ENCODE data around the gene TCF7L1.

TCF7L1 gene

GRCh38 chr2:85178980-85179411 lies 45.8 kb downstream of the TCF7L1 start:
- Mint-ChIP-seq H3K27me3 (no peaks in the 10 kb centered on the region), H3K36me3 (ENCODE audit: low read depth) (no peaks in the 10 kb centered on the region), H3K27ac (no peak overlapping the region), H3K4me3 (no peak overlapping the region), H3K4me1 (no peaks in the 10 kb centered on the region), H3K9me3 (no peaks in the 10 kb centered on the region)
- no peak for DNase-seq
- no peak for ATAC-seq

DNA sequence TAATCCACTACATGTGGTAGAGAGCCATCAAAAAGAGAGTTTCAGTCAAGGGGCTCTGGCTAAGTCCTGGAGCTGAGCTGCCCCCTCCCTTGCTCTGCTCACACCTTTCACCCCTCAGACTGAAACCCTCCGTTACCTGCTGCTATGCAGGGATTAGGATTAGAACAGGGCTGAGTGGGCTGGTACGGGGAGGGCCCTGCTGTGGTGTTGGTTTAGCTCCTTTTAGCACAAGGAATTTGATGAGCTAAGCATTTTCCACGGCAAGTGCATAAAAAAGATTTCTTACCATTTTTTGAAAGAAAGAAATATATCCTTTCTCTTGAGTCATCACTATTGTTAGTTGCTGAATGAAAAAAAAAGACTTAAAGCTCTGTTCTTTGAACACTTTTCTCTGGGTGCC lies 46.3 kb downstream of the TCF7L1 start:
- ATAC-seq = no peak

DNA sequence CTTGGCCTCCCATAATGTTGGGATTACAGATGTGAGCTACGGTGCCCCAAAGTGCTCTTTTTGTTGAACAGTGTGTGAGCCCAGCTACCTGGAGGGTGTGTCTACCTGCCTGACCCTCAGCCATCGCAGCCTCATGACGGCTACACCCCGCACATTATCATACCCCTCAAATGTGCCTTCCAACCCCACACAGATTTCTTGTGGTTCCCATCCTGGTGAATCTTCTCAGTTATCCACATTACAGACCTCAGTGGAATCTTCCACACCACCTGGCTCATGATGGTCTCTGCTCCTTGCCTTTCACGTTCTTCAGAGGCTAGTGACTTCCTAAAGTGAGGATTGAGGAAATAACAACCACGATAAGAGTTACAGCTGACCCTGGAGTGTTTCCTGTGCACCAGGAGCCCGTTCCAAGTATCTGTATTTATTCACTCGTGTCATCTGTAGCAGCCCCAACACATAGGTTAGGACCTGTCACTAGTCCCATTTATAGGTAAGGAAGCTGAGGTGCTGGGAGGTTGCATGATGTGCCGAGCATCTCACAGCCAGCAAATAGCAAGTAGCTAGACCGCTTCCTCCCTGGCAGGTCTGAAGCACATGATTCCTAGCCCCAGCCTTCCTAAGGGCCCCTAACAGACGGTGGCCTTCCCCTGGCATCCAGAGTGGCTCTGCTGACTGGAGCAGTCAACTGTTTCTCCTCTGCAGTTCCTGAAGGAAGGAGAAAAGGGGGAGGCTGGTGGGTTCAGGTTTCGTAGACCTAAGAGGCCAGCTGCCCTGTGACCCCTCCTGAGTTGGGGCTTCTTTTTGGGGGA lies 47.3 kb downstream of the TCF7L1 start:
- no peaks in the 10 kb centered on the region for H3K27me3 Mint-ChIP-seq
- H3K27ac Mint-ChIP-seq = no peak overlapping the region
- no peak for ATAC-seq
- H3K36me3 Mint-ChIP-seq (ENCODE audit: low read depth) = no peaks in the 10 kb centered on the region
- no peaks in the 10 kb centered on the region for H3K9me3 Mint-ChIP-seq
- no peaks in the 10 kb centered on the region for H3K4me1 Mint-ChIP-seq
- DNase-seq = no peak
- H3K4me3 Mint-ChIP-seq = no peak overlapping the region

More for the DNA sequence above, 46.3 kb downstream of the TCF7L1 start:
- no peaks in the 10 kb centered on the region for H3K36me3 Mint-ChIP-seq (ENCODE audit: low read depth)
- H3K27ac Mint-ChIP-seq = no peak overlapping the region
- no peaks in the 10 kb centered on the region for H3K27me3 Mint-ChIP-seq
- no peak overlapping the region for H3K4me3 Mint-ChIP-seq
- H3K4me1 Mint-ChIP-seq = no peaks in the 10 kb centered on the region
- no peak for DNase-seq
- no peaks in the 10 kb centered on the region for H3K9me3 Mint-ChIP-seq

- DNase-seq = no peak
- Mint-ChIP-seq H3K9me3 (no peaks in the 10 kb centered on the region), H3K27me3 (no peaks in the 10 kb centered on the region), H3K36me3 (ENCODE audit: low read depth) (no peaks in the 10 kb centered on the region), H3K27ac (no peak overlapping the region), H3K4me3 (no peak overlapping the region), H3K4me1 (no peaks in the 10 kb centered on the region)
- ATAC-seq = no peak
These were observed 48.0 kb downstream of the TCF7L1 start for GRCh38 chr2:85181134-85181631.

DNA sequence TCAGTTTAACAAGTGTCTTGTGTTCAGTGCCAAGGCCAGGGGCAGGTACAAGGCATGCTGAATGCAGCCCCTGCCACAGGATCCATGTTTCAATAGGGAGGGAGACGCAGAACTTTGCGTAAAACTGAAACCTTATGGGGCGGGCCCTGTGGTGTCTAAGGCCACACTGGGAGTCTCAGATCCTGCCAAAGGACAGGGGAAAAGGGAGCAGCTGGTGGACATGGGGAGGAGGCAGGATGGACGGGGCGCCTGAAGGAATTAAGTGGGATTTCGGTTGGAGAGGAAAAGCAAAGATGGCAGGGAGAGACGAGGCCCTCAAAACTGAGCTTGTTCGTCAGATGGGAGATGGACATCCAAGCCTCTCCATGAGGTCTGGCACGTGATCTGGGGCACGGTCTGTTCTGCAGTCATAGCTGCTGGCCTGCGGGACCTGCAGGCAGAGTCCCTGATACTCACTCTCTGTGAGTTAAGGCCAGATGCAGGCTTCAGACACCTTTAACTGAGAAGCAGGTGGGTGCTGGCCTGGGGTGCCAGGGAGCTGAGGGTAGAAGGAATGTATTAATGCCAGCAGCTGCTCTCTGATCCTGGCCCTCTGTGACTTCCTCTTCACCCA lies 48.8 kb downstream of the TCF7L1 start:
- no peaks in the 10 kb centered on the region for H3K9me3 Mint-ChIP-seq
- no peak for ATAC-seq

GRCh38 chr2:85183076-85183475 lies 49.9 kb downstream of the TCF7L1 start:
- no peaks in the 10 kb centered on the region for H3K36me3 Mint-ChIP-seq (ENCODE audit: low read depth)
- no peaks in the 10 kb centered on the region for H3K4me1 Mint-ChIP-seq
- peaks cover 2% of the 10 kb centered on the region for H3K27me3 Mint-ChIP-seq
- DNase-seq = no peak
- no peaks in the 10 kb centered on the region for H3K9me3 Mint-ChIP-seq
- no peak overlapping the region for H3K27ac Mint-ChIP-seq
- H3K4me3 Mint-ChIP-seq = no peak overlapping the region
- no peak for ATAC-seq

More for the DNA sequence above, 48.8 kb downstream of the TCF7L1 start:
- DNase-seq = no peak
- Mint-ChIP-seq H3K36me3 (ENCODE audit: low read depth) (no peaks in the 10 kb centered on the region), H3K4me1 (no peaks in the 10 kb centered on the region), H3K27me3 (no peaks in the 10 kb centered on the region), H3K4me3 (no peak overlapping the region), H3K27ac (no peak overlapping the region)

GRCh38 chr2:85183479-85183878 lies 50.3 kb downstream of the TCF7L1 start:
- H3K4me3 Mint-ChIP-seq = no peak overlapping the region
- no peak overlapping the region for H3K27ac Mint-ChIP-seq
- no peak for DNase-seq
- H3K27me3 Mint-ChIP-seq = peaks cover 2% of the 10 kb centered on the region
- H3K9me3 Mint-ChIP-seq = no peaks in the 10 kb centered on the region
- ATAC-seq = no peak
- H3K36me3 Mint-ChIP-seq (ENCODE audit: low read depth) = no peaks in the 10 kb centered on the region
- no peaks in the 10 kb centered on the region for H3K4me1 Mint-ChIP-seq

DNA sequence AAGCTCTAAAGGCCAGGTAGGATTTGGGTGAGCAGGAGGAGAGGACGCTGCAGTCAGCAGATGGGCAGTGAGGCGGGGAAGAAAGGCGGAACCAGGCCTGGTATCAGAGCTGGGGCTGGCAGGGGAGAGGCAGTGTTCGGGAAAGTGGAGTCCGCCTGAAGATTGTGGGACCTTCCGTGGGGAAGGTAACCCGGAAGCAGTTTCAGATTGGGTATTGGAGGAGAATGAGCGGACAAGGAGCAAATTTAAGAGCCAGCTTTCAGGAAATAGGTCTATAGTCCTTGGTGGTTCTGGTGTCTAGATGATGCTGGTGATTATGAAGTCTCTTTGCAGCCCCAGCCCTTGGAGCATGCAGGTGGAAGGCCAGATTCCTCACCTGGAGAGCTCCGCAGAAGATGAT lies 51.0 kb downstream of the TCF7L1 start:
- Mint-ChIP-seq H3K27ac (no peak overlapping the region), H3K9me3 (no peaks in the 10 kb centered on the region), H3K4me1 (no peaks in the 10 kb centered on the region), H3K27me3 (peaks cover 2% of the 10 kb centered on the region), H3K36me3 (ENCODE audit: low read depth) (no peaks in the 10 kb centered on the region), H3K4me3 (no peak overlapping the region)
- ATAC-seq (no peak), DNase-seq (no peak)

- H3K4me1 Mint-ChIP-seq = no peaks in the 10 kb centered on the region
- ATAC-seq (no peak), DNase-seq (no peak)
- no peaks in the 10 kb centered on the region for H3K9me3 Mint-ChIP-seq
- H3K36me3 Mint-ChIP-seq (ENCODE audit: low read depth) = no peaks in the 10 kb centered on the region
- no peak overlapping the region for H3K27ac Mint-ChIP-seq
- no peak overlapping the region for H3K4me3 Mint-ChIP-seq
- H3K27me3 Mint-ChIP-seq = peaks cover 2% of the 10 kb centered on the region
These were observed 51.8 kb downstream of the TCF7L1 start for GRCh38 chr2:85184990-85185389.

DNA sequence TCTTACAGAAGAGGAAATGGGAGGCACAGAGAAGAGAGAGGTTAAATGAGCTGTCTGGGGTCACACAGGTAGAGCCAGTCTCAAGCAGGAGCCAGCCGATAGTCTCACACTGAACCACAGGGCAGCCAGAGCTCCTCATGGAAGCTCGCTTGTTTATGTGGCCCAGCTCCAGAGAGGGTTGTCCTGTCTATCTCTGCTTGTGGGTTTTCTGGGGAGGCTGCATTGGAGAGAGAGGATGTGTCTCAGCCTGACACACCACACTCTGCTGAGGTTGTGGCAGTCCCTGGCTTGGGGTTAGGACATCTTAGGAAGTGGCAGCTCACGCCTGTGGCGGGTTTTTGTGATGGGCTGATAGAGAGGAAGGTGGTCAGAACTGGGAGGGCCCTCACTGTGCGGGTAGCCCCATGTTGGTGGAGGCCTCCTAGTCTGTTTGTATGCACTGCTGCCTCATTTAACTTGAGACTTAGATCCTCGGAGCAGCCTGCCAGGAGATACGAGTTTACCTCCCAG lies 52.3 kb downstream of the TCF7L1 start:
- H3K27me3 Mint-ChIP-seq = peaks cover 2% of the 10 kb centered on the region
- no peak overlapping the region for H3K4me3 Mint-ChIP-seq
- DNase-seq (no peak), ATAC-seq (no peak)
- no peaks in the 10 kb centered on the region for H3K4me1 Mint-ChIP-seq
- no peak overlapping the region for H3K27ac Mint-ChIP-seq
- no peaks in the 10 kb centered on the region for H3K36me3 Mint-ChIP-seq (ENCODE audit: low read depth)
- H3K9me3 Mint-ChIP-seq = no peaks in the 10 kb centered on the region

DNA sequence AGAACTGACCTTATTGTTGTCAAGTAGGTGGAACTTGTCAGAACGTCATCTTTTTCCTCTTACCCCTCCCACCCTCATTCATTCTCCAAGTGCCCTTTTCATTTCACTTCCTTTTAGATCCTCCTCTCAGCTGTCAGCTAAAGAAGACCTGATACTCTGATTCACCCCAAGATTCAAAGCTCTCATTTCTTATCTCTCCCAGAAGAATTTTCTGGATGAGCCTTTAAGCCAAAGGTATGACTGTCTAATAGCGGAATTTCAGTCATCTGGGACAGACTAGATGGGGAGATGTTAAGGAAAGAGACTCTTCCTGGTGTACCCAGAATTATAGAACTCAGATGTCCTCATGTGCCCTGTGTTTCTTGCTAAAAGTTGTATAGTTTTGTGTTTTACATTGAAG lies 53.9 kb downstream of the TCF7L1 start:
- ATAC-seq = no peak
- Mint-ChIP-seq H3K4me1 (no peaks in the 10 kb centered on the region), H3K9me3 (no peaks in the 10 kb centered on the region), H3K27me3 (peaks cover 2% of the 10 kb centered on the region), H3K27ac (no peak overlapping the region), H3K36me3 (ENCODE audit: low read depth) (no peaks in the 10 kb centered on the region), H3K4me3 (no peak overlapping the region)
- no peak for DNase-seq

GRCh38 chr2:85188852-85189251 lies 55.7 kb downstream of the TCF7L1 start:
- no peaks in the 10 kb centered on the region for H3K9me3 Mint-ChIP-seq
- no peak overlapping the region for H3K27ac Mint-ChIP-seq
- H3K27me3 Mint-ChIP-seq = peaks cover 2% of the 10 kb centered on the region
- no peak for ATAC-seq
- H3K36me3 Mint-ChIP-seq (ENCODE audit: low read depth) = no peaks in the 10 kb centered on the region
- no peaks in the 10 kb centered on the region for H3K4me1 Mint-ChIP-seq
- DNase-seq = no peak
- H3K4me3 Mint-ChIP-seq = no peak overlapping the region

DNA sequence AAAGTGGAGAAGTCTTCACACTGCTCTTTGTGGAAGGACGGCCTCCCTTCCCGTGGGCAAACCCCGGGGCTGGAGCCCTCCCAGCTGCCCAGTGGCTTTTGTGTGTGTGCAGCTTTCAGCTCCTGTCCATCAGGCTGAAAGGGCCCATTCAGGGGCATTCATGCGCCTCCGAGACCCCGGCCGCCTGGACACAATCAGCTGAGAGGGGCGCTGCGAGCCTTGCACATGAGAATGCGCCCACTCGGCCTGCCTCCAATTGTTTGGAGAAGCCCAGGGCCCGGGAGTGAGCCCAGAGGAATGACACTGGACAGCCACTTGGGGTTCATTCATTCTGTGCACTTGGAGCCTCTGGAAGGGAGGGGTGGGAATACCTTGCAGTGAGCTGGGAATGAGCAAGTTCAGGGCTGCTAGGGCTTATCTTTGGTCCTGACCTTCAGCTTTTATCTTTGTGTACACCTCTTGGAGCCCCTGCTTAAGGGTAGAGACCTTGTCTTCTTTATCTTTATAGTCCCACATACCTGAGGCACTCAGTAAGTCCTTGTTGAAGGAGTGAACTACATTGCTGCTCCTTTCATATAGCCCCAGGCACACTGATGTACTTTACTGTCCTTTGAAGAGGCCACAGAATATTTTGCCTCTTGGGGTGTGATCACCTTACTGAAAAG lies 56.5 kb downstream of the TCF7L1 start:
- Mint-ChIP-seq H3K36me3 (ENCODE audit: low read depth) (no peaks in the 10 kb centered on the region), H3K4me1 (no peaks in the 10 kb centered on the region), H3K27me3 (peaks cover 8% of the 10 kb centered on the region), H3K27ac (no peak overlapping the region), H3K9me3 (no peaks in the 10 kb centered on the region), H3K4me3 (no peak overlapping the region)
- ATAC-seq (no peak), DNase-seq (no peak)

DNA sequence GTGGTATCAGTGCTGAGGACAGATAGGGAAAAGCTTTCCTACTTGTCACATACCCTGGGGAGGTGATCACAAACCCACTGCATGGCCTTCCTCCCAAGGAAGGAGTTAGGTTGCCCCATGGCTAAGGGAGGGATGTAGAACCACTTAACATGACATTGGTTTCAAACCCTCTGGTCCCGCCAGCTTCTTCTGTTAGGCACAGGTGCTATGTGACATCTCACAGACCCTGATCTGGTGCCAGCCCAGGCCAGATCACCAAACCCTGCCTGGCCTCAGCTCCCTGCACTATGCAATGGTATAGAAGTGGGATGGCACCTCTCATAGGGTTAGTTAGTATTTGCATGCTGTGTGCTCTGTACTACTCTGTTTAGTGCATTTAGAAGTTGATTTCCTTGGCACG lies 58.0 kb downstream of the TCF7L1 start:
- no peaks in the 10 kb centered on the region for H3K4me1 Mint-ChIP-seq
- no peak overlapping the region for H3K4me3 Mint-ChIP-seq
- ATAC-seq = no peak
- peaks cover 8% of the 10 kb centered on the region for H3K27me3 Mint-ChIP-seq
- no peak overlapping the region for H3K27ac Mint-ChIP-seq
- H3K36me3 Mint-ChIP-seq (ENCODE audit: low read depth) = no peaks in the 10 kb centered on the region
- no peak for DNase-seq
- no peaks in the 10 kb centered on the region for H3K9me3 Mint-ChIP-seq
